VCaP (cell line): Measurements from ENCODE around the gene LRRC74B.

Source experiments
- H3K27ac ChIP-seq: fragments of 450-650 bp; 2 replicates; pipeline ENCODE4 v1.5.1; 2017
- TF ChIP-seq, protein P1 (sequence below): fragments of 450-650 bp; conservative IDR thresholded peaks from 2 replicates; pipeline ENCODE4 v1.5.1; 2017; ENCODE audit warnings: mild to moderate bottlenecking, moderate library complexity

LRRC74B gene

DNA sequence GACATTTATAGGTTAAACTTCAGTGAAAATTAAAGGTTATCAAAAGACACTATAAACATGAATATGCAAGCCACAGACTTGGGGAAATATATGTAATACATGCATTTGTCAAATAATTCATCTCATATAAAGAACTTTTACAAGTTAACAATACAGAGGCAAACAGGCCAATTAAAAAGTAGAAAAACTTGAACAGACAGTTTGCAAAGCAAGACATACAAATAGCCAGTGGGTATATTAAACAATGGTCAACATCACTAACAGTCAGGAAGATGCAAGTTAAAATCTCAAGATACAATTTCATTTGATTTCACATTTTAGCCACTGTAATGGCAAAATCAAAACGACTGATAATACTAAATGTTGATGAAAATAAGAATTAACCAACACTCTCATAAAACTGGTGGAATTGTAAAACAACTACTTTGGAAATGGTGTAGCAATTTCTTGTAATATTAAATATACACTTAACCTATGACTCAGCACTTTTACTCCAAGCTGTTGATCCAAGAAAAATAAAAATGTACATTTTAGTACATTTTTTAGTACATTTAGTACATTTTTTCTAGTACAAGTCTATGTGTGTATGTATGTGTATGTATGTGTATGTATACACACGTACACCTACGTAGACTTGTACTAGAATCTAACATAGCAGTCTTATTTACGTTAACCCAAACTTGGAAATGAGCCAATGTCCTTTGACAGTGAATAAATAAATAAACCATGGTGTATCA lies 62.8 kb downstream of the LRRC74B start:
- H3K27ac ChIP-seq: no peak overlapping the region
- TF ChIP-seq, protein P1, sequence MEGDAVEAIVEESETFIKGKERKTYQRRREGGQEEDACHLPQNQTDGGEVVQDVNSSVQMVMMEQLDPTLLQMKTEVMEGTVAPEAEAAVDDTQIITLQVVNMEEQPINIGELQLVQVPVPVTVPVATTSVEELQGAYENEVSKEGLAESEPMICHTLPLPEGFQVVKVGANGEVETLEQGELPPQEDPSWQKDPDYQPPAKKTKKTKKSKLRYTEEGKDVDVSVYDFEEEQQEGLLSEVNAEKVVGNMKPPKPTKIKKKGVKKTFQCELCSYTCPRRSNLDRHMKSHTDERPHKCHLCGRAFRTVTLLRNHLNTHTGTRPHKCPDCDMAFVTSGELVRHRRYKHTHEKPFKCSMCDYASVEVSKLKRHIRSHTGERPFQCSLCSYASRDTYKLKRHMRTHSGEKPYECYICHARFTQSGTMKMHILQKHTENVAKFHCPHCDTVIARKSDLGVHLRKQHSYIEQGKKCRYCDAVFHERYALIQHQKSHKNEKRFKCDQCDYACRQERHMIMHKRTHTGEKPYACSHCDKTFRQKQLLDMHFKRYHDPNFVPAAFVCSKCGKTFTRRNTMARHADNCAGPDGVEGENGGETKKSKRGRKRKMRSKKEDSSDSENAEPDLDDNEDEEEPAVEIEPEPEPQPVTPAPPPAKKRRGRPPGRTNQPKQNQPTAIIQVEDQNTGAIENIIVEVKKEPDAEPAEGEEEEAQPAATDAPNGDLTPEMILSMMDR: no peak
